Thyroid gland (tissue), 4 donors: ENCODE measurements around the gene FAM78A.

Experiments used
- CTCF ChIP-seq, 6 experiments: fragments of 200-600 bp in 3 of 6; fragments of 450-650 bp in 3 of 6; sonication (generic) in 3 of 6; IDR thresholded peaks; one replicate each; pipeline ENCODE4 v1.5.1; 2016 to 2019; ENCODE audit warnings: antibody characterized with exemption in 6 of 6, mild to moderate bottlenecking in 2 of 6, inconsistent platforms in 1 of 6, moderate library complexity in 1 of 6
- POLR2A ChIP-seq, 2 donors: fragments of 450-650 bp; IDR thresholded peaks; one replicate each; pipeline ENCODE4 v1.6.1; 2017; ENCODE audit warnings: antibody characterized with exemption in 2 of 2, mild to moderate bottlenecking in 2 of 2, moderate library complexity in 1 of 2

- TF ChIP-seq POLR2A (IDR thresholded peaks at IDR 0.05) (no peak), CTCF (IDR thresholded peaks at IDR 0.05) (no peak)
Measured at GRCh38 chr9:131234799-131235479, 41.4 kb downstream of the FAM78A start.
